22Rv1 (cell line): Measurements from ENCODE around the gene PARD3B.

Experiments
- H3K27ac ChIP-seq: fragments of 450-650 bp; 2 replicates; pipeline ENCODE4 v1.5.1; 2017
- CTCF ChIP-seq: fragments of 450-650 bp; IDR thresholded peaks from 2 replicates; pipeline ENCODE4 v1.5.1; 2017; ENCODE audit warnings: mild to moderate bottlenecking
- ZFX ChIP-seq: fragments of 450-650 bp; IDR thresholded peaks from 2 replicates; pipeline ENCODE4 v1.6.1; 2017; ENCODE audit warnings: antibody characterized with exemption, borderline replicate concordance

PARD3B gene

GRCh38 chr2:204771721-204772120 lies 226.4 kb downstream of the PARD3B start:
- TF ChIP-seq CTCF (no peak), ZFX (no peak)
- no peak overlapping the region for H3K27ac ChIP-seq

GRCh38 chr2:204772546-204772945 lies 227.3 kb downstream of the PARD3B start:
- H3K27ac ChIP-seq = no peak overlapping the region
- TF ChIP-seq ZFX = no peak
- no peak for TF ChIP-seq CTCF

GRCh38 chr2:204775766-204776165 lies 230.5 kb downstream of the PARD3B start:
- TF ChIP-seq CTCF = no peak
- no peak for TF ChIP-seq ZFX
- H3K27ac ChIP-seq = no peak overlapping the region

GRCh38 chr2:204776781-204777559 lies 231.7 kb downstream of the PARD3B start:
- H3K27ac ChIP-seq = no peak overlapping the region
- TF ChIP-seq ZFX = no peak
- TF ChIP-seq CTCF = no peak

- no peak overlapping the region for H3K27ac ChIP-seq
- no peak for TF ChIP-seq ZFX
- no peak for TF ChIP-seq CTCF
Measured at GRCh38 chr2:204779771-204780170, 234.5 kb downstream of the PARD3B start.

GRCh38 chr2:204781941-204782340 lies 236.7 kb downstream of the PARD3B start:
- TF ChIP-seq ZFX = no peak
- TF ChIP-seq CTCF = no peak
- H3K27ac ChIP-seq = no peak overlapping the region

- TF ChIP-seq CTCF (no peak), ZFX (no peak)
- no peak overlapping the region for H3K27ac ChIP-seq
Measured at GRCh38 chr2:204790076-204790475, 244.8 kb downstream of the PARD3B start.
